Peyer's patch (tissue), 4 donors: ENCODE results near the gene AZGP1.

Experiments used
- POLR2A ChIP-seq, 2 donors: fragments of 450-650 bp; IDR thresholded peaks; one replicate each; pipeline ENCODE4 v1.5.1; 2017; ENCODE audit warnings: antibody characterized with exemption in 2 of 2, mild to moderate bottlenecking in 2 of 2, moderate library complexity in 2 of 2
- TF ChIP-seq, protein P1 (sequence below), 6 experiments: fragments of 450-650 bp in 4 of 6; fragments of 200-600 bp in 2 of 6; sonication (generic) in 1 of 6; IDR thresholded peaks; one replicate each; pipeline ENCODE4 v1.5.1; 2017 to 2019; ENCODE audit warnings: antibody characterized with exemption in 6 of 6, mild to moderate bottlenecking in 3 of 6, moderate library complexity in 1 of 6

DNA sequence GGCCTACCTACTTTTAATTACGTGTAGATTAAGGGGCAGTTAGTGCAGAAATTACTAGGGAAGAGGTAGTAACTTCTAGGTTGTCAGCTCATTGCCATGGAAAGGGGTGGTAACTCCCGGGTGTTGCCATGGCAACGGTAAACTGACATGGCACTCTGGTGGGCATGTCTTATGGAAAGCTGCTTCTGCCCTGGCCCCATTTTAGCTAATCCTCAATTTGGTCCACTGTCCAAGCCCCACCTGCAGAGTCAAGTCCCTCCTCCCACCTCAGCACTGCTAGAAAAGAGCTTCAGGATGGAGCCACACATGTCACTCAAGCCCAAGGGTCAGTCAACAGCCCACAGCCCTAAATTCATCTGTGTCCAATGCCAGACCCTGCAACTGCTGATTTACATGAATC lies 32.1 kb upstream of the AZGP1 start:
- TF ChIP-seq, protein P1, sequence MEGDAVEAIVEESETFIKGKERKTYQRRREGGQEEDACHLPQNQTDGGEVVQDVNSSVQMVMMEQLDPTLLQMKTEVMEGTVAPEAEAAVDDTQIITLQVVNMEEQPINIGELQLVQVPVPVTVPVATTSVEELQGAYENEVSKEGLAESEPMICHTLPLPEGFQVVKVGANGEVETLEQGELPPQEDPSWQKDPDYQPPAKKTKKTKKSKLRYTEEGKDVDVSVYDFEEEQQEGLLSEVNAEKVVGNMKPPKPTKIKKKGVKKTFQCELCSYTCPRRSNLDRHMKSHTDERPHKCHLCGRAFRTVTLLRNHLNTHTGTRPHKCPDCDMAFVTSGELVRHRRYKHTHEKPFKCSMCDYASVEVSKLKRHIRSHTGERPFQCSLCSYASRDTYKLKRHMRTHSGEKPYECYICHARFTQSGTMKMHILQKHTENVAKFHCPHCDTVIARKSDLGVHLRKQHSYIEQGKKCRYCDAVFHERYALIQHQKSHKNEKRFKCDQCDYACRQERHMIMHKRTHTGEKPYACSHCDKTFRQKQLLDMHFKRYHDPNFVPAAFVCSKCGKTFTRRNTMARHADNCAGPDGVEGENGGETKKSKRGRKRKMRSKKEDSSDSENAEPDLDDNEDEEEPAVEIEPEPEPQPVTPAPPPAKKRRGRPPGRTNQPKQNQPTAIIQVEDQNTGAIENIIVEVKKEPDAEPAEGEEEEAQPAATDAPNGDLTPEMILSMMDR (IDR thresholded peaks at IDR 0.05), result no peak
- no peak for TF ChIP-seq POLR2A (IDR thresholded peaks at IDR 0.05)
